CD4-positive, CD25-positive, alpha-beta regulatory T cell (primary cell): ENCODE data around the gene TOGARAM2. TPM values are rescaled to one million over a fixed set of nuclear protein-coding genes. Genes with fewer than 3 reads are reported as not detected.

Experiments used
- ATAC-seq, 2 donors: fragments of 150-1000 bp; cut with Tn5 transposase; one replicate each; pipeline ENCODE4 v1.10.0; 2021; ENCODE audit warnings: low read depth in 2 of 2, moderate number of reproducible peaks in 2 of 2, moderate library complexity in 1 of 2
- DNase-seq, 3 donors: peaks; one replicate each; pipeline versions ENCODE4 v3.0.0 to v3.0.0-alpha.2; 2012 to 2022; ENCODE audit warnings: mixed read lengths in 1 of 3
- H3K27ac ChIP-seq: one replicate; pipeline ENCODE4 v1.7.0; 2013; ENCODE audit warnings: mild to moderate bottlenecking, low read length; ENCODE audit not compliant: insufficient read depth, poor library complexity, severe bottlenecking
- H3K27me3 ChIP-seq: one replicate; pipeline ENCODE4 v1.7.0; 2013; ENCODE audit warnings: low read length; ENCODE audit not compliant: control insufficient read depth, insufficient read depth
- H3K36me3 ChIP-seq: one replicate; pipeline ENCODE4 v1.7.0; 2013; ENCODE audit warnings: mild to moderate bottlenecking, low read length, moderate library complexity; ENCODE audit not compliant: control insufficient read depth, insufficient read depth
- H3K4me1 ChIP-seq: 2 replicates; pipeline ENCODE4 v1.7.0; 2013; ENCODE audit warnings: mild to moderate bottlenecking, low read length; ENCODE audit not compliant: insufficient read depth, control insufficient read depth, poor library complexity, severe bottlenecking
- H3K4me3 ChIP-seq: one replicate; pipeline ENCODE4 v1.7.0; 2013; ENCODE audit warnings: low read depth, mild to moderate bottlenecking, low read length, moderate library complexity
- H3K9me3 ChIP-seq, 2 experiments: 1 replicate in 1 of 2; 2 replicates in 1 of 2; pipeline ENCODE4 v1.7.0; 2013; ENCODE audit warnings: low read length in 2 of 2, mild to moderate bottlenecking in 1 of 2, moderate library complexity in 1 of 2; ENCODE audit not compliant: control insufficient read depth in 2 of 2
- H3K27ac Mint-ChIP-seq, 3 donors: one replicate each; pipeline ENCODE4 v1.8.0; 2020 to 2022; ENCODE audit warnings: mild to moderate bottlenecking in 3 of 3, mixed read lengths in 3 of 3, moderate library complexity in 2 of 3
- H3K27me3 Mint-ChIP-seq: one replicate; pipeline ENCODE4 v1.8.0; 2022; ENCODE audit warnings: mild to moderate bottlenecking, mixed read lengths
- H3K36me3 Mint-ChIP-seq: one replicate; pipeline ENCODE4 v1.8.0; 2020; ENCODE audit warnings: mixed read lengths
- H3K4me1 Mint-ChIP-seq, 4 donors: one replicate each; pipeline ENCODE4 v1.8.0; 2020 to 2022; ENCODE audit warnings: mixed read lengths in 4 of 4, mild to moderate bottlenecking in 1 of 4
- H3K4me3 Mint-ChIP-seq, 4 donors: one replicate each; pipeline ENCODE4 v1.8.0; 2020 to 2022; ENCODE audit warnings: mild to moderate bottlenecking in 4 of 4, mixed read lengths in 4 of 4, moderate library complexity in 3 of 4
- H3K9me3 Mint-ChIP-seq, 7 donors: one replicate each; pipeline ENCODE4 v1.8.0; 2020 to 2022; ENCODE audit warnings: mixed read lengths in 7 of 7, mild to moderate bottlenecking in 3 of 7, moderate library complexity in 2 of 7
- polyA plus RNA-seq, 4 donors: library from polyadenylated mRNA; unstranded; fragments of 300-500 nt; fragmentation: Illumina TruSeq; gene quantifications; one replicate each; pipeline ENCODE4 v1.2.3, GENCODE V29; 2021
- total RNA-seq: library from RNA; stranded (reverse); gene quantifications from one replicate; pipeline ENCODE4 v1.2.3, GENCODE V29; 2022

TOGARAM2 gene
- total and polyA plus RNA-seq, 5 donors from 2014 or later, result 1.5 to 9.3 (median 2.1) TPM; not detected in 1

DNA sequence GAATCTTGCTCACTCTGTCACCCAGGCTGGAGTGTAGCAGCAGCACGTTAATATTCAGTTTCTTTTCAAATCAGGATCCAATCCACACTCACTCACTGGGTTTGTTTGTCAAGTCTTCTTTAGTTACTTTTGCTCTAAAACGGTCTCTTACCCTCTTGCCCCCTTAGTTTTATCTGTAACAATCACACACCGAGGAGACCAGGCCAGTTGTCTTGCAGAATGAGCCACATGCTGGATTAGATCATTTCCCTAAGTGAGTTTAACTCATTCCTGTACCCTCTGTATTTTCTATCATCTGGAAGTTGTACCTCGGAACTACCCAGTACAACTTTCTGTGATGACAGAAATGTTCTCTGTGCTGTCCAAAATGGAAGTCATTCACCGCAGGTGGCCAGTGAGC, 20.7 kb upstream of the TOGARAM2 start:
- Mint-ChIP-seq H3K9me3 (no peaks in the 10 kb centered on the region), H3K27me3 (peaks cover 14% of the 10 kb centered on the region), H3K36me3 (no peaks in the 10 kb centered on the region), H3K4me1 (peaks cover 0 to 15% (median 5%) of the 10 kb centered on the region in 4 donors), H3K4me3 (no peak overlapping the region), H3K27ac (no peak overlapping the region)
- no peak overlapping the region for H3K27ac ChIP-seq
- no peaks in the 10 kb centered on the region for H3K9me3 ChIP-seq
- H3K36me3 ChIP-seq, result no peaks in the 10 kb centered on the region
- H3K4me3 ChIP-seq, result no peak overlapping the region
- peaks cover 3% of the 10 kb centered on the region for H3K4me1 ChIP-seq
- DNase-seq (no peak), ATAC-seq (no peak)
- no peaks in the 10 kb centered on the region for H3K27me3 ChIP-seq

DNA sequence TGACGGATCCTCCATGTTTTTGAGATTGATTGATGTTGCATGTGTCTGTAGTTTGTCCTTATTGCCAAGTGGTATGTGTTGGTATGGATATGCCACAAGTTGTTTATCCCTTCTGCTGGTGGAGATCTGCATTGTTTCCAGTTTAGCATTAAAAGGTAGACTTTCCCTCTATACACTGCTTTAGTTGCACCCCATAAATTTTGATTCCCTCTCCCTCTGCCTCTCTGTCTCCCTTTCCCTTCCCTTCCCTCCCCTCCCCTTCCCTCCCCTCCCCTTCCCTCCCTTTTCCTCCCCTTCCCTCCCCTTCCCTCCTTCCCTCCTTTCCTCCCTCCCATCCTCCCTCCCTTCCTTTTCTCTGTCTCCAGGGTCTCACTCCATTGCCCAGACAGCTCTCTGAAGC, 18.6 kb upstream of the TOGARAM2 start:
- Histone ChIP-seq H3K4me3 (no peak overlapping the region), H3K27ac (no peak overlapping the region), H3K9me3 (no peaks in the 10 kb centered on the region), H3K4me1 (peaks cover 3% of the 10 kb centered on the region), H3K36me3 (no peaks in the 10 kb centered on the region), H3K27me3 (no peaks in the 10 kb centered on the region)
- Mint-ChIP-seq H3K36me3 (no peaks in the 10 kb centered on the region), H3K4me1 (peaks cover 0 to 6% (median 3%) of the 10 kb centered on the region in 4 donors), H3K27me3 (peaks cover 13% of the 10 kb centered on the region), H3K4me3 (no peak overlapping the region), H3K9me3 (peaks cover 0 to 2% (median 0%) of the 10 kb centered on the region in 7 donors), H3K27ac (no peak overlapping the region)
- ATAC-seq, result no peak
- DNase-seq, result no peak

DNA sequence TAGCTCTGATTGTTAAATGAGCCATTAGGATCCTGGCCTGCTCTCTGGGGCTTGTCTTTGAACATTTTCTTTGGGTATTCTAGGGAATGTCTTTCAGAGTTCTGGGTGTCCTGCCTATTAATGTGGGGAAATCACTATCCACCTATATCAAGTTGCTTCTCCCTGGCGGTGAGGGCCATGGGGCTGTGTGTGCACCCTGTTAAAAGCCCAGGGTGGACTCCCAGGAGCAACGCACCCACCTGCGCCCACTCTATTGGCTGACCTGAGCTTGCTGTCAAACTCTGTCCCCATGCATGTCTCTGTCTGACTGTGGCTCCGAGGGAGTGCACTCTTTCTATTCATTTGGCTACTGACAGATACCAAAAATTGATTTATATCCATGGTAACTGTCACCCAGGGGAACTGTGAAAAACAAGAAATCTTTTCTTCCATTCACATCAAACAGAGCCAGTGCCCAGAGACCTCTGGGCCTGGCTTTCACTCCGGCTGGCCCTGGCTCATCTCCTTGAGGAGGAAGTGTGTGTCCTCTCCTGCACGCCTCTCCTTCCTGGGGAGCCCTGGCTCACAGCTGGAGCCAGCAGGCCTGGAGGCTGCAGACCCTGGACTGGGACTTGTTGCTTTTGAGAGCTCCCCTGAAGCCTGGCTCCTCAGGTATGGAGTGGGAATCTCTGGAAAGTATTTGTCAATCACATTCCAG, 10.5 kb upstream of the TOGARAM2 start:
- peaks cover 0 to 9% (median 3%) of the 10 kb centered on the region in 4 donors for H3K4me1 Mint-ChIP-seq
- no peak overlapping the region for H3K27ac Mint-ChIP-seq
- Histone ChIP-seq H3K4me1 (peaks cover 7% of the 10 kb centered on the region), H3K4me3 (no peak overlapping the region), H3K27ac (no peak overlapping the region), H3K9me3 (no peaks in the 10 kb centered on the region), H3K36me3 (no peaks in the 10 kb centered on the region), H3K27me3 (no peaks in the 10 kb centered on the region)
- H3K4me3 Mint-ChIP-seq, result no peak overlapping the region
- DNase-seq (no peak), ATAC-seq (no peak)
- peaks cover 9% of the 10 kb centered on the region for H3K27me3 Mint-ChIP-seq
- H3K36me3 Mint-ChIP-seq, result no peaks in the 10 kb centered on the region
- H3K9me3 Mint-ChIP-seq, result peaks cover 0 to 3% (median 0%) of the 10 kb centered on the region in 7 donors

DNA sequence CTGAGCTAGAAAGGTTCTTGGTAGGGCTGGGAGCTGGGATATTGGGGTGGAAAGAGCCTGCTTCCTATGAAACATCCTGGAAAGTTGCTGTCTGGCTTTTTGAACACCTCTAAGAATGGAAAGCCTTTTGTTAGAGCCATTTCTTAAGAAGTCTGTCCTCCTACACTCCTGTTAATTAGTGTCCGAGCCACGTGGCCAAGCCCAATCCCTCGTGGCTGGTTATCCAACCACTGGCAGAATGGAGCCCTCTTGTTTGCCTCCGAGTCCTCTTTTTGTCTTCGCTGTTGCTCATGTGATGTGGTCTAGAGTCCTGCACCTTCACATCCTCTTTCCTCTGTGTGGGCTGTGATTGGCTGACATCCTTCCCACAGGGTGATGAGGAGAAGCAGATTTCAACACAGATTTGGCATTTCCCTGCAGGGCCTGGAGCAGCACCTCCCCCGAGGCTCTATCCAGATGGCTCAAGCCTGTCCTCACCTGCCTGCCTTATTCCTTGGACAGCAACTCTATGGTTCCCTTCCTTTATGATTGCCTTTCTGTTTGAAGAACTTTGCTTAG, 8.2 kb upstream of the TOGARAM2 start:
- no peak overlapping the region for H3K4me3 Mint-ChIP-seq

DNA sequence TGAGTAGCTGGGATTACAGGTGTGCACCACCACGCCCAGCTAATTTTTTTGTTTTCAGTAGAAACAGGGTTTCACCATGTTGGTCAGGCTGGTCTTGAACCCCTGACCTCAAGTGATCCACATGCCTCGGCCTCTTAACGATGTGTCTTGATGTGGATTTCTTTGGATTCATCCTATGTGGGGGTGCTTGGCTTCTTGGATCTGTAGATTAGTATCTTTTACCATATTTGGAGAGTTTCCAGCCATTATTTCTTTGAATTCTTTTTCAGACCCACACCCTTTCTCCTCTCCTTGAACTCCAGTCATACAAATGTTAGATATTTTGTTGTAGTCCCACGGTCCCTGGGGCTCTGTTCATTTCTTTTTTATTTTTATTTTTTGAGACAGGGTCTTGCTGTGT, 6.8 kb upstream of the TOGARAM2 start:
- H3K9me3 ChIP-seq, result no peaks in the 10 kb centered on the region
- no peaks in the 10 kb centered on the region for H3K27me3 ChIP-seq
- DNase-seq (no peak), ATAC-seq (no peak)
- Mint-ChIP-seq H3K4me1 (peaks cover 0 to 9% (median 3%) of the 10 kb centered on the region in 4 donors), H3K27me3 (peaks cover 9% of the 10 kb centered on the region), H3K36me3 (no peaks in the 10 kb centered on the region), H3K9me3 (peaks cover 0 to 1% (median 0%) of the 10 kb centered on the region in 7 donors), H3K27ac (no peak overlapping the region), H3K4me3 (no peak overlapping the region)
- H3K4me3 ChIP-seq, result no peak overlapping the region
- H3K27ac ChIP-seq, result no peak overlapping the region
- H3K36me3 ChIP-seq, result no peaks in the 10 kb centered on the region
- peaks cover 7% of the 10 kb centered on the region for H3K4me1 ChIP-seq

More for the DNA sequence above, 8.2 kb upstream of the TOGARAM2 start:
- Histone ChIP-seq H3K4me3 (no peak overlapping the region), H3K4me1 (peaks cover 7% of the 10 kb centered on the region), H3K27me3 (no peaks in the 10 kb centered on the region), H3K9me3 (no peaks in the 10 kb centered on the region), H3K36me3 (no peaks in the 10 kb centered on the region), H3K27ac (no peak overlapping the region)
- H3K4me1 Mint-ChIP-seq, result peaks cover 0 to 9% (median 3%) of the 10 kb centered on the region in 4 donors
- peaks cover 0 to 1% (median 0%) of the 10 kb centered on the region in 7 donors for H3K9me3 Mint-ChIP-seq
- DNase-seq (peak in 1 of 3 donors; percentile 15), ATAC-seq (no peak)
- H3K27ac Mint-ChIP-seq, result peak overlapping the region in 2 of 3 donors; percentile 16 to 77
- H3K36me3 Mint-ChIP-seq, result no peaks in the 10 kb centered on the region
- peaks cover 9% of the 10 kb centered on the region for H3K27me3 Mint-ChIP-seq

DNA sequence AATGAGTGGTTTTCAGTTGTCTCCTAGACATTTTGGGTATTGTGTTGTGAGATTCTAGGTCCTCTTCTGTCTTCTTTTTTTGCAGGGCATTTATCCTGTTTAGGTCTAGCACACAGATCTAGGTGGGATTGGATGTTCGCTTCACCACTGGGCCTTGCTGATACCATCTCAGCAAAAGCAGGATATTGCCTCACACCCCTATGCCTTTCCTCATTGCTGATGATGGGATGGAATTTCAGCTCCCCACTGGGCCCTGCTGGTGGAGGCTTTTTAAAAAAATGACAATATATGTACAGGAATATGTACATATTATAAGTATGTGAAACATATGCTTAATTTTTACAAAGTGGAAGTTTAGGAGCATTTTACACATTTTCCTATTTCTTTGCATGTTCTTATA, 5.4 kb upstream of the TOGARAM2 start:
- no peaks in the 10 kb centered on the region for H3K36me3 Mint-ChIP-seq
- H3K27ac Mint-ChIP-seq, result no peak overlapping the region
- peaks cover 7% of the 10 kb centered on the region for H3K4me1 ChIP-seq
- no peaks in the 10 kb centered on the region for H3K36me3 ChIP-seq
- peaks cover 5% of the 10 kb centered on the region for H3K27me3 Mint-ChIP-seq
- H3K4me3 Mint-ChIP-seq, result no peak overlapping the region
- no peaks in the 10 kb centered on the region for H3K9me3 ChIP-seq
- no peaks in the 10 kb centered on the region for H3K27me3 ChIP-seq
- ATAC-seq (no peak), DNase-seq (no peak)
- no peak overlapping the region for H3K4me3 ChIP-seq
- H3K4me1 Mint-ChIP-seq, result peaks cover 0 to 9% (median 3%) of the 10 kb centered on the region in 4 donors
- H3K9me3 Mint-ChIP-seq, result peaks cover 0 to 1% (median 0%) of the 10 kb centered on the region in 7 donors
- no peak overlapping the region for H3K27ac ChIP-seq

DNA sequence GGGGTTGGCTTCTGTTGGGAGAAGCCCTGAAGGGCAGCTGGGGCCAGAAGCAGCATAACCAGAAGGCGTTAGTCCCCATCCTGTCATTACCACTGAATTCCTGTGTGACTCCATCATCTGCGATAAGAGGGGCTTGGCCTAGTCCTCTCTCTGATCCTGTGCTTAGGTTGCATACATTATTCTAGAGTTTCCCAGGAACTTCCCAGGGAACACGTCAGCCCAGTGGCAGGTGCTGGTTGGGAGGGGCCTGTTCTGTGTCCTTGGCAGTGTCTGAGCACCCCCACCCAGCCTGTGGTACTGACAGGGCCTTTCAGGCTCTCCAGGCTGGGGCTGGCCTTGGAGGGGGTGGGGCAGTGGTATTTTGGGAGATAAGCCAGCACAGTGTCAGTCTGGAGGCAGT, 4.5 kb upstream of the TOGARAM2 start:
- H3K4me3 ChIP-seq, result no peak overlapping the region
- H3K27me3 Mint-ChIP-seq, result peaks cover 5% of the 10 kb centered on the region
- H3K27me3 ChIP-seq, result no peaks in the 10 kb centered on the region
- no peak overlapping the region for H3K27ac ChIP-seq
- peaks cover 0 to 1% (median 0%) of the 10 kb centered on the region in 7 donors for H3K9me3 Mint-ChIP-seq
- no peaks in the 10 kb centered on the region for H3K36me3 Mint-ChIP-seq
- H3K4me1 Mint-ChIP-seq, result peaks cover 0 to 9% (median 3%) of the 10 kb centered on the region in 4 donors
- ATAC-seq (no peak), DNase-seq (no peak)
- H3K27ac Mint-ChIP-seq, result no peak overlapping the region
- H3K36me3 ChIP-seq, result no peaks in the 10 kb centered on the region
- H3K4me1 ChIP-seq, result peaks cover 7% of the 10 kb centered on the region
- H3K4me3 Mint-ChIP-seq, result no peak overlapping the region
- no peaks in the 10 kb centered on the region for H3K9me3 ChIP-seq
